NCI-H69 (cell line): ENCODE results near the gene YPEL3.

Source experiments
- DNase-seq: peaks from one replicate; lab custom pipeline; 2025; lab: John Stamatoyannopoulos, UW

The YPEL3 gene

GRCh38 chr16:30068750-30069610 lies 27.0 kb downstream of the YPEL3 start:
- peak; percentile 40 for DNase-seq

DNA sequence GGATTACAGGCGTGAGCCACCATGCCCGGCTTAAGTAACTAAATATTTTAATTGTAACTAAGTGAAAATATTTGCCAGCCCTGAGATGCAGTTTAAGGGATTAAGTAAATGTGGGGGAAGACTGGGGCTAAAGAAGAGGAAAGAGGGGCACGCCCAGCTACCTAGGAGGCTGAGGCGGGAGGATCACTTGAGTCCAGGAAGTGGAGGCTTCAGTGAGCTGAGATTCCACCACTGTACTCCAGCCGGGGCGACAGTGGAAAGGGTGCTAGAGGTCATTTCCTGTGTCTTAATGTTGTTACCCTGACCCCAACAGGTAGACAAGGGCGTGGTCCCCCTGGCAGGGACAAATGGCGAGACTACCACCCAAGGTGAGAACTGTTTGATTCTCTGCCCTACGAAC lies 27.7 kb downstream of the YPEL3 start:
- no peak for DNase-seq

DNA sequence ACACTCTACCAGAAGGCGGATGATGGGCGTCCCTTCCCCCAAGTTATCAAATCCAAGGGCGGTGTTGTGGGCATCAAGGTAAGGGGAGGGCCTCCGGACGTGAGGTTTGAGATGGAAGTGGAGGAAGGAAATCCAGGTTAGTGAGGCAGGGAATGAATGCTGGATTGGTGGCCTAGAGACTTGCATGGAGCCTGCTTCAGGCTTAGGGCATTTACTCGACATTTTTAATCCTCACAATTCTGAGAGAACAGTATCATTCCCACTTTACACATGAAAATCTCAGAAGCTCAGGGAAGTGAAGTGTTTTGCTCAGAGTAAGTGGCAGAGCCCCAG lies 28.5 kb downstream of the YPEL3 start:
- no peak for DNase-seq

DNA sequence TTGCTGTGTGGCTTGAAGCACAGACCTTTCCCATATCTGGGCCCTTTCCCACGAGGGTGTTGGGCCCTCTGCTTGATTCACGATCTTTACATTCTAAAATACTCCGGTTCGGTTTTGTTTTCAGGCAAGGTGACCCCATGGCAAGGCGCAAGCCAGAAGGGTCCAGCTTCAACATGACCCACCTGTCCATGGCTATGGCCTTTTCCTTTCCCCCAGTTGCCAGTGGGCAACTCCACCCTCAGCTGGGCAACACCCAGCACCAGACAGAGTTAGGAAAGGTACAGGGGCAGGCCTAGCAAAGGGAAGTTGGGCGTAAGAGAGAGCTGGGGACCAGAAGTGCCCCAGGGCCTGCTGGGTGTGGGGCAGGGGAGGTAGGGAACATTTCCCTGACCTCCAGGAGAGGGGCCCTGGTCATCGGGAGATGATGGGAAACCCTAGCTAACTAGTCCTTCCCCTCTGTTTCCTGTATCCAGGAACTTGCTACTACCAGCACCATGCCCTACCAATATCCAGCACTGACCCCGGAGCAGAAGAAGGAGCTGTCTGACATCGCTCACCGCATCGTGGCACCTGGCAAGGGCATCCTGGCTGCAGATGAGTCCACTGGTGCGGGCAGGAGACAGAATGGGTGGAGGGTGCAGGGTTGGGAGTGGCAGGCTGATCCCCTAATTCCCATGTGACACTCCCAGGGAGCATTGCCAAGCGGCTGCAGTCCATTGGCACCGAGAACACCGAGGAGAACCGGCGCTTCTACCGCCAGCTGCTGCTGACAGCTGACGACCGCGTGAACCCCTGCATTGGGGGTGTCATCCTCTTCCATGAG lies 29.0 kb downstream of the YPEL3 start:
- no peak for DNase-seq

- peak; percentile 54 for DNase-seq
These were observed 29.9 kb downstream of the YPEL3 start for GRCh38 chr16:30065943-30066760.

DNA sequence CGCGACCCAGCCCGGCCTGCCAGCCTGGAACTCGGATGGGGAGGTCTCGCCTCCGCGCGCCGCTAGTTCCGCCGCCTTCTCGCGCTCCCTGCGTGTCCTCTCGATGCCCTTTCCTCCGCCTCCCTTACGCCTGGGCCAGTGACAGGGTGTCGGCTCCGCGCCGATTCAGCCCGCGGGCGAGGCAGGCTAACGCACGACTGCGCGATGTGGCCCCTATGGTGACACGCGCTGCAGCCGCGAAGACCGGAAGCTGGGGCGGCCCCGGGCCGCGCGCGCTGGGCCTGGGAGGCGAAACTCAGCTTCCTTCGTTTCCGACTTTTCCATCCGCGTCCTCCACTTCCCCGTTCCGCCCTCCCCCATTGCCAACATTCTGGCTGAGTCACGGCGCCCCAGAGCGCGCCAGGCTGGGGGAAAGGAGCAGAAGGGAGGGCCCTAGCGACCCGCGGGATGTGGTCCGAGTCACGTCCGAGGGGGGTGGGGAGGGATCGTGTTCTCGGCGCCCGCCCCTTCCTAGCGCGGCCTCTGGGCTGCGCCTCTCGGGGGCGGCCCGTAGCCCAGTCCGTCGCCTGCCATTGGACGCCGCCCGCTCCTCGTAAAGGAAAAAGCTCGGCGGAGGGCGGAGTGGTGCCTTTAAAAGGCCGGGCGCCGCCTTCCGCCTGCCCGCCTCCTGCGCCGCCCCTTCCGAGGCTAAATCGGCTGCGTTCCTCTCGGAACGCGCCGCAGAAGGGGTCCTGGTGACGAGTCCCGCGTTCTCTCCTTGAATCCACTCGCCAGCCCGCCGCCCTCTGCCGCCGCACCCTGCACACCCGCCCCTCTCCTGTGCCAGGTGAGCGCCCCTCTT lies 30.7 kb downstream of the YPEL3 start, which contains the start of gene ALDOA:
Gene ALDOA, plus strand, starts transcription at position 659 of the 841 bp plus-strand sequence. CDS start 1,138 bp downstream, outside the sequence.
- peak; percentile 99 for DNase-seq

- DNase-seq = no peak
These were observed 31.3 kb downstream of the YPEL3 start for GRCh38 chr16:30064729-30065101.

DNA sequence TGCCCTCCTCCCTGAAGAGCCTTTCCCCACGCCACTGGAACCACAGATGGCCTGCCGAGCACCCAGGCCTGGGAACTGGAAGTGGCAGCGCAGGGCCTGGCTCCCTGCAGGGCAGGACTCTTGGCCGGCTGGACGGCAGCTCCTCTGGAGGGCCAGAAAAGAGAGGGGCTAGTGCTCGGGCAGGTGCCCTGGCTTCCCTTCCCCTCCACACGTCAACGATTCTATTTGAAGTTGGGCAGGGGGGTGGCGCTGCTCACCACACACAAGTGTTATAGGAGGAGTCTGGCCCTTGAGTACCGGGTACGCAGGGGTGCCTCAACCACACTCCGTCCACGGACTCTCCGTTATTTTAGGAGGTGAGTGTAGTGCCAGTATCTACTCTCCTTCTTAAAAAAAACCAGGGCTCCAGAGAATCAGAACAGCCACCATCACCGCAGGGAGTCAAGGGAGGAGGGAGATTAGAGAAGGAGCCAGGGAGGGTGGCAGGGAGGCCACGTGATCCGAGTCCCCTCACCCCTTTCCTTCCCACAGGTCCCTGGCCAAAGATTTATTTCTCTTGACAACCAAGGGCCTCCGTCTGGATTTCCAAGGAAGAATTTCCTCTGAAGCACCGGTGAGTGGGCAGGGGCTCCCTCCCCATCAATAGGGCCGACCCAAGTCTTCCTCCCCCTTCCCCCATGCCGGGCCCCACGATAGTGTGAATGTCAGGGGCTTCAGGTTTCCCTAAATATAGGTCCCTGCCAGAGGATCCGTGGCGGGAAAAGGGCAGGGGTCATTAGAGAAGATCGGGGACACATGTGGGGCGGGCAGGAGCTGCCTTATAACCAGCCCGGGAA lies 31.9 kb downstream of the YPEL3 start:
- DNase-seq = peak; percentile 94

DNA sequence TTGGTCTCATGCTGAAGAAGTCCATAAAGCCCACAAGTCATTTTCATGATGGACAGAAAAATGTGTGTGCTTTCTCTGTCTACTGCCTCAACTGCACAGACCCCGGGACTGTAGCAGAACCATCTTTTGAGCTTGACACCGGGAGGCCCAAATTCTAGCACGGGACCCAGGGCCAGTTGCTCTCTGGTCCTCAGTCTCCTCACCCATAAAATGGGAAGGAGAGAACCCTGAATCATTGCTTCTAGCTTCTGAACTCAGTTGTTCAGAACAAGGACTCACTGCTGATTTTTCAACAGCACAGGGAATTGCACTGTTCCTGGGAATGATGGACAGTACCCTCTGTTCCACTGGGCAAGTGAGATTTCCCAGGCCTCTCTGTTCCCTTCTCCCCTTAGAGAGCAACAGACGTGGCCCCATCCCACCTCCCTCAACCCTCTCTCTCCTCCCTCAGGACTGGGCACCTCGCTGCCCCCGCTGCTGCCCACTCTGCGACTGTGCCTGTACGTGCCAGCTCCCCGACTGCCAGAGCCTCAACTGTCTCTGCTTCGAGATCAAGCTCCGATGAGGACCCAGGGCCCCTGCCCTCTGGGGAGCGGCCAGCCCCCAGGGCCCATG lies 32.6 kb downstream of the YPEL3 start:
- no peak for DNase-seq

DNA sequence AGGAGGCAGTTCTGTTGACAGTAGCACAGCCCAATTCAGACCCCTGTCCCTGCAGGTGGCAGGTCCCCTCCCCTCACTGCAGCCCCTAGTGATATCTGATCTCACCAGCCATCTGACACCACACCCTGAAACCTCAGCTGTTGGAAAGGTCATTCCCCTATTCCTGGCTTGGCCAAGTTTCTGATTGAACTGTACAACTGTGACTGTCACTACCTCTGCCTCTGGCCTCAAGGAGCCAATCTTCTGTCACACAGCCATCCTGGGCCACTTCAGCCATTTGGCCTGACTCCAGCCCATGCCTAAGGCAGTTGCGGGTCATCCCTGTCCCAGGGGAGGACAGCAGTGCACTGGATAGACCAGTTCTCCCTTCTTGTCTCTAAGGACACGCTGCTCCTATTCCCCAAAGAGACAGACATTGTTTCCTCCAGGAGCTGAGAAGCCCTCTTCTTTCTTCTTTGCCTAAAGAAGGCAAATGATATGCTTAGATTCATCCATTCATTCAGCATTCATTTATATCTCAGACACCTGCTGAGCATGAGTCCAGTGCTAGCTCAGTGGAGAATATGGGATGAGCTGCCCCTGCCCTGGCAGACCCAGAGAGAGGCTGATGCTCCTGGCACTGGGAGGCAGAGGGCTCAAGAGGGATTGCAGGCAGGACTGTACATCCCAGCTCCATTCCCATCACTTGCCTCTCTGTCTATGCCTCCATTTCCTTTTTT lies 35.0 kb downstream of the YPEL3 start:
- DNase-seq = no peak

DNA sequence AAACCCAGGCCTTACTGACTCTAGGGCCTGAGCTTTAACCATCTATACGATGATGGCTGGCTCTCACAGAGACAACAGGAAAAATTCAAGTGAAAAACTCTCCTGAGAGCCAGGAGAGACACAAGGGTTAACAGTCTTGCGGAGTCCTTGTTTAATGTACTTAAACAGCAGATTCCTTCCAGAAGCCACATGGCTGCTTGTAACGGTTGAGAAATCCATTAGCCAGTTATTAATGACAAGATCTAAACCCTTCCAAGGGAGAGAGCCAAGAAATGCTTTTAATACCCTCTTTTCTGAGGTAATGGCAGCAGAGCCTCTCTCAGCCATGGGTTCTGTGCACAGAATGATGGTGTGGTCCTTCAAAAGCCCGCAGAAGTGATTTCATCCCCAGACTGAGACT lies 35.7 kb downstream of the YPEL3 start:
- no peak for DNase-seq

DNA sequence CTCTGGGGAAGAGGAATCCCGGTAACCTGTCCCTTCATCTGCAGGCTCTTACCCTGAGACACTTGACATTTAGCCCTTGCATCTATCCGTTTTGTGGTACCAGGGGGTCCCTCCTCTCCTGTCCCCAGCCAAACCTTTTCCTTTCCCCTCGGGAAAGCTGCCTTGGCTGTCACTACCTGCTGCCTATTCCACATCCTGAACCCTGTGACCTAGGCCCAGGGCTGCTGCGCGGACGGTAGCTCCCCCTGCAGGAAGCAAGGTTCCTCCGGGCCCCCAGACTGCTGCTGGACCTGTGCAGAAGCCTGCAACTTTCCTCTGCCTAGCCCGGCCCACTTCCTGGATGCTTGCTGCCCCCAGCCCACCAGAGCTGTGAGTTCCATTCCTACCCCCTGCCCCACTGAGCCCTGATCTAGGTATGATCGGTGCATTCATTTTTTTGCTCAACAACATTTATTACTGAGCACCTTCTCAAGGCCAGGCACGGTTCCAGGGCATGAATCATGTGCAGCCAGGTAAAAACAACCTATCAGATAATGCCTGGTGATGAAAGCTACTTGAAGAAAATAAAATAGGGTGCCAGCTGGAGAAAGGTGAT lies 41.0 kb downstream of the YPEL3 start:
- peak; percentile 30 for DNase-seq

GRCh38 chr16:30054451-30054850 lies 41.6 kb downstream of the YPEL3 start:
- peak; percentile 29 for DNase-seq

DNA sequence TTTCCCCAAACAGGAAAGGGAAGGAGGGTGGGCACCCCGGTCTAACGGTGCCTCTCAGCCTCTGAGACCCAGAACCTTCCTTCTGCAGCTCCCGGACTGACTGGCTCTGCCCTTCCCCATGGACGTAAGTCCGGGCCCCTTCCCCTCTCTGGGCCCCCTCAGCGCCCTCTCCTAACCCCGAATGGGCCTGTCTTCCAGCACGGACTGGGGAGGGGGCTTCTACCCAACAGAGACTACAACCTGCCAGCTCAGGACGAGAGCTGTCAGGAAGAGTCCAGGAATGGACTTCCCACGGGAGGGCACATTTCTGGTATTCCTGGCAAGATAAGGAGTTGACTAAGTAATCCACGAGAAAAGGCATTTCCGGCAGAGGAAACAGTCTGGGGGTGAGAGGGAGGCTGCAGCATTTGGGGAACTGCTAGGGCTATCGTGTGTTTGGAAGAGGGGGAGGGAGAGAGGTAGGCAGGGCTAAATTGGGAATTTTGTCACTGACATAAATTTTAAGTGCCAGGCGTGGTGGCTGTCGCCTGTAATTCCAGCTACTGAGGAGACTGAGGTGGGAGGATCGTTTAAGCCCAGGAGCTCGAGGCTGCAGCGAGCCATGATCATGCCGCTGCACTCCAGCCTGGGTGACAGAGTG lies 42.5 kb downstream of the YPEL3 start:
- DNase-seq = peak; percentile 62

- peak; percentile 98 for DNase-seq
These were observed 43.2 kb downstream of the YPEL3 start for GRCh38 chr16:30052671-30053372.

GRCh38 chr16:30051518-30051917 lies 44.5 kb downstream of the YPEL3 start:
- DNase-seq = no peak

- DNase-seq = no peak
These were observed 46.1 kb downstream of the YPEL3 start for GRCh38 chr16:30049871-30050270.

GRCh38 chr16:30046588-30046987 lies 49.4 kb downstream of the YPEL3 start:
- DNase-seq = no peak
